Keratinocyte (primary cell): Measurements from ENCODE around the gene MRPL32. TPM values are rescaled to one million over a fixed set of nuclear protein-coding genes. Genes with fewer than 3 reads are reported as not detected.
A peak's percentile ranks its signal among the peaks of the same experiment; 100 is the strongest.

Experiments
- DNase-seq: peaks from one replicate; pipeline ENCODE4 v3.0.0-alpha.2; 2011; ENCODE audit warnings: low read depth, missing footprints, low spot score
- FAIRE-seq: peaks from 2 replicates; lab custom pipeline; 2011; peaks lifted over from hg19 to GRCh38; lab: Jason Lieb, UNC
- H2AFZ ChIP-seq: 2 replicates; pipeline ENCODE4 v1.6.0; 2012; ENCODE audit warnings: low read length, control low read depth, inconsistent platforms; ENCODE audit not compliant: control insufficient read depth
- H3K27ac ChIP-seq: 2 replicates; pipeline ENCODE4 v1.5.1; 2011; ENCODE audit warnings: low read length; ENCODE audit not compliant: control insufficient read depth, insufficient read depth
- H3K27me3 ChIP-seq: 3 replicates; pipeline ENCODE4 v1.6.0; 2011; ENCODE audit warnings: low read length; ENCODE audit not compliant: control insufficient read depth, insufficient read depth; ENCODE audit errors: extremely low read depth
- H3K36me3 ChIP-seq, 2 experiments: 2 replicates in 1 of 2; 3 replicates in 1 of 2; pipeline ENCODE4 v1.5.1; 2011; ENCODE audit warnings: low read length in 2 of 2, mild to moderate bottlenecking in 1 of 2; ENCODE audit not compliant: control insufficient read depth in 2 of 2, insufficient read depth in 2 of 2; ENCODE audit errors: extremely low read depth in 1 of 2
- H3K4me1 ChIP-seq: 3 replicates; pipeline ENCODE4 v1.5.1; 2011; ENCODE audit warnings: low read length; ENCODE audit not compliant: control insufficient read depth, insufficient read depth; ENCODE audit errors: extremely low read depth
- H3K4me2 ChIP-seq: 3 replicates; pipeline ENCODE4 v1.6.0; 2011; ENCODE audit warnings: low read depth, low read length; ENCODE audit not compliant: control insufficient read depth, insufficient read depth; ENCODE audit errors: extremely low read depth
- H3K4me3 ChIP-seq, 3 experiments: fragments of 200-600 bp in 1 of 3; sonication (generic) in 1 of 3; 2 replicates in 2 of 3; 3 replicates in 1 of 3; pipeline ENCODE4 v1.5.1; 2011 to 2016; ENCODE audit warnings: low read length in 3 of 3, mild to moderate bottlenecking in 3 of 3, control low read depth in 2 of 3, inconsistent platforms in 1 of 3, low read depth in 1 of 3, mixed read lengths in 1 of 3, mixed run types in 1 of 3, moderate library complexity in 1 of 3; ENCODE audit not compliant: control insufficient read depth in 2 of 3, insufficient read depth in 2 of 3; ENCODE audit errors: extremely low read depth in 1 of 3
- H3K79me2 ChIP-seq: 2 replicates; pipeline ENCODE4 v1.6.0; 2012; ENCODE audit warnings: low read length; ENCODE audit not compliant: control insufficient read depth, insufficient read depth
- H3K9ac ChIP-seq: 3 replicates; pipeline ENCODE4 v1.6.0; 2011; ENCODE audit warnings: low read length; ENCODE audit not compliant: control insufficient read depth, insufficient read depth; ENCODE audit errors: extremely low read depth
- H3K9me1 ChIP-seq: 3 replicates; pipeline ENCODE4 v1.6.0; 2011; ENCODE audit warnings: low read length; ENCODE audit not compliant: control insufficient read depth, insufficient read depth; ENCODE audit errors: extremely low read depth
- H3K9me3 ChIP-seq: 2 replicates; pipeline ENCODE4 v1.5.1; 2012; ENCODE audit warnings: low read depth, low read length; ENCODE audit not compliant: control insufficient read depth
- H4K20me1 ChIP-seq: 3 replicates; pipeline ENCODE4 v1.6.0; 2011; ENCODE audit warnings: low read length; ENCODE audit not compliant: control insufficient read depth, insufficient read depth; ENCODE audit errors: extremely low read depth
- EZH2 ChIP-seq: IDR thresholded peaks from one replicate; pipeline ENCODE4 v1.6.1; 2012; ENCODE audit warnings: inconsistent platforms, mild to moderate bottlenecking, low read length, moderate library complexity
- dilution Hi-C: fragments of 300-500 bp; cut with MboI; formaldehyde crosslinking; loops from one replicate; pipeline ENCODE4 v1.7.0; 2020; ENCODE audit warnings: low sequenced_read_pairs; ENCODE audit not compliant: extremely low pct_ligation_motif_present
- polyA plus RNA-seq, 5 experiments: library from polyadenylated mRNA; depleted of rRNA in 3 of 5; stranded (reverse) in 3 of 5; stranded (forward) in 1 of 5; unstranded in 1 of 5; fragments of >200 nt; gene quantifications; 1 replicate in 1 of 5; 2 replicates in 3 of 5; 3 replicates in 1 of 5; pipeline versions ENCODE4 v1.2.1 to v1.2.3, GENCODE V29; 2011 to 2012; ENCODE audit warnings: missing spikeins in 2 of 5, low read depth in 1 of 5, low replicate concordance in 1 of 5
- TF ChIP-seq, protein P1 (sequence below), 3 experiments: IDR thresholded peaks in 1 of 3; conservative IDR thresholded peaks in 1 of 3; optimal IDR thresholded peaks in 1 of 3; 2 replicates in 2 of 3; 3 replicates in 1 of 3; pipeline versions ENCODE3 to v1.5.1; 2011; ENCODE audit warnings: low read length in 3 of 3, mild to moderate bottlenecking in 3 of 3, moderate library complexity in 2 of 3, control low read depth in 1 of 3, inconsistent platforms in 1 of 3; ENCODE audit not compliant: insufficient read depth in 2 of 3; ENCODE audit errors: extremely low read depth in 1 of 3

MRPL32 gene
- polyA plus RNA-seq, 1 donor (not counting 4 experiments of a cell fraction or from before 2014, with no cell fraction given), result 86.1 TPM

DNA sequence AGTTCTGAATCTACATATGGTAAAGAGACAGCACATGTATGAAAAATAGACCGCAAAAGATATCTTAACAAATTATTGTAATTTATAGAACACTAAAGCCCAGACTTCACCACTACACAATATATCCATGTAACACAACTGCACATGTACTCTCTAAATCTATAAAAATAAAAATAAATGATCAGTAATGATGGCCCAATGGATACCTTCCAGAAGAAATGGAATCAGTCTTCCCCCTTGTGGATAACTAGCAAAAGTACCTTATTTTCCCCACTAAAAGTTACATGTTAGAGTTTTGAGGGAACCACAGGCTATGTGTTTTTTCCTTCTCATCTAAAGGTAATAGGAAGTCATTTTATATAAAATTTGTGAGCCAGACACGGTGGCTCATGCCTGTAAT is 46.0 kb upstream of the MRPL32 start:
- no peak overlapping the region for H3K27ac ChIP-seq
- H3K4me3 ChIP-seq, result no peak overlapping the region
- no peak overlapping the region for H3K4me2 ChIP-seq
- DNase-seq, result no peak
- dilution Hi-C loops, result no loop called here
- no peak for TF ChIP-seq EZH2
- TF ChIP-seq, protein P1, sequence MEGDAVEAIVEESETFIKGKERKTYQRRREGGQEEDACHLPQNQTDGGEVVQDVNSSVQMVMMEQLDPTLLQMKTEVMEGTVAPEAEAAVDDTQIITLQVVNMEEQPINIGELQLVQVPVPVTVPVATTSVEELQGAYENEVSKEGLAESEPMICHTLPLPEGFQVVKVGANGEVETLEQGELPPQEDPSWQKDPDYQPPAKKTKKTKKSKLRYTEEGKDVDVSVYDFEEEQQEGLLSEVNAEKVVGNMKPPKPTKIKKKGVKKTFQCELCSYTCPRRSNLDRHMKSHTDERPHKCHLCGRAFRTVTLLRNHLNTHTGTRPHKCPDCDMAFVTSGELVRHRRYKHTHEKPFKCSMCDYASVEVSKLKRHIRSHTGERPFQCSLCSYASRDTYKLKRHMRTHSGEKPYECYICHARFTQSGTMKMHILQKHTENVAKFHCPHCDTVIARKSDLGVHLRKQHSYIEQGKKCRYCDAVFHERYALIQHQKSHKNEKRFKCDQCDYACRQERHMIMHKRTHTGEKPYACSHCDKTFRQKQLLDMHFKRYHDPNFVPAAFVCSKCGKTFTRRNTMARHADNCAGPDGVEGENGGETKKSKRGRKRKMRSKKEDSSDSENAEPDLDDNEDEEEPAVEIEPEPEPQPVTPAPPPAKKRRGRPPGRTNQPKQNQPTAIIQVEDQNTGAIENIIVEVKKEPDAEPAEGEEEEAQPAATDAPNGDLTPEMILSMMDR (optimal IDR thresholded peaks at IDR 0.05 in 1 of 3, IDR thresholded peaks at IDR 0.05 in 1 of 3, conservative IDR thresholded peaks at IDR 0.05 in 1 of 3; ENCODE audit: extremely low read depth in 1 of 3, insufficient read depth in 2 of 3, low read length in 3 of 3), result peak in 1 of 3 experiments; percentile 29
- peaks cover 26% of the 10 kb centered on the region for H3K4me1 ChIP-seq
- no peaks in the 10 kb centered on the region for H3K79me2 ChIP-seq
- H3K27me3 ChIP-seq, result no peaks in the 10 kb centered on the region
- H3K9me1 ChIP-seq, result no peaks in the 10 kb centered on the region
- no peak overlapping the region for H3K9ac ChIP-seq
- no peak overlapping the region for H2AFZ ChIP-seq
- H4K20me1 ChIP-seq, result no peaks in the 10 kb centered on the region
- H3K9me3 ChIP-seq, result no peaks in the 10 kb centered on the region
- no peaks in the 10 kb centered on the region for H3K36me3 ChIP-seq
- no peak for FAIRE-seq

DNA sequence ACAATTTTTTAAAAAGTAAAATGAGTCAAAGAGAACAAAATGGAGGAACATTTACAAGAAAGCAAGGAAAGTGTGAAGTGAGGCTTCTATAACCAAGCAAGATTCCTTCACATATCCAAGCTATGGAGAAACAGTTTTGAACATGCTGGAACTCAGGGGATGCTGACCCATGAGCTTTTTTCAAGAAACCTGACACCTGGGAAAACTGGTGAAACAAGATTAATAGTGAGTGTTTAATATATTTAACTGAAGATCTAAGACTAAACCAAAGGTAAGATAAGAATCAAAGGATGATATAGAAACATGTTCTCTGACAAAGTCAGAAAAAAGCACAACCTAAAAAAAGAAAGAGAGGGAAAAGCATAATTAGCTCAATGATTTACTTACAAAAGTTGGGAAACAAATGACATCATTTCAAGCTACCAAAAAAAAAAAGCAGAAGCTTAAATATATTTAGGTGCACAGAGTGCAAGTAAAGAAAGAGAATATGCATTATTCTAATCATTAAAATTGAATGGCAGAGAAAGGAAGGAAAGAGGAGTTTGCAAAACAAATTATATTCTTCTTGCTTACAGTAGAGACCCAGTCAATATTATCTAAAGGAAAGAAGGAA is 45.2 kb upstream of the MRPL32 start:
- Histone ChIP-seq H2AFZ (no peak overlapping the region), H3K4me3 (no peak overlapping the region), H3K9me3 (no peaks in the 10 kb centered on the region), H4K20me1 (no peaks in the 10 kb centered on the region), H3K27me3 (no peaks in the 10 kb centered on the region), H3K36me3 (no peaks in the 10 kb centered on the region), H3K4me1 (peaks cover 26% of the 10 kb centered on the region), H3K9ac (no peak overlapping the region), H3K9me1 (no peaks in the 10 kb centered on the region), H3K4me2 (no peak overlapping the region), H3K79me2 (no peaks in the 10 kb centered on the region), H3K27ac (no peak overlapping the region)
- FAIRE-seq (no peak), DNase-seq (no peak)
- TF ChIP-seq EZH2, result no peak
- TF ChIP-seq, protein P1 (optimal IDR thresholded peaks at IDR 0.05 in 1 of 3, IDR thresholded peaks at IDR 0.05 in 1 of 3, conservative IDR thresholded peaks at IDR 0.05 in 1 of 3; ENCODE audit: extremely low read depth in 1 of 3, insufficient read depth in 2 of 3, low read length in 3 of 3), result no peak
- dilution Hi-C loops, result no loop called here
